ENCODE measurements around the gene PSMD13. TPM values are rescaled to one million over a fixed set of nuclear protein-coding genes. Genes with fewer than 3 reads are reported as not detected.

The PSMD13 gene
- total and polyA plus RNA-seq, 2 of the 4 experiments (the other 2 are of a cell fraction) = 177 to 217 TPM

- dilution Hi-C loops (cut with HindIII; ENCODE audit: low sequenced_read_pairs, unreplicated experiment) = no loop called here
- BruUV-seq (replicated peaks) = no TSS peak
- H2AK9ac ChIP-seq (replicated peaks; ENCODE audit: low read depth, low read length, poor library complexity) = no peak overlapping the region
Observed at GRCh38 chr11:201966-202365, 34.8 kb upstream of the PSMD13 start.

More at GRCh38 chr11:201966-202365, 34.8 kb upstream of the PSMD13 start:
- Histone ChIP-seq H2AK5ac (ENCODE audit: low read depth, low read length) (no peak overlapping the region), H3K79me1 (ENCODE audit: low read depth in 1 of 2, low read length in 2 of 2) (peaks cover 24 to 66% of the 10 kb centered on the region in 2 experiments; a peak in 3 of 4 replicates), H3K4me1 (ENCODE audit: control insufficient read depth, insufficient read depth, low read length) (peaks cover 9% of the 10 kb centered on the region; the same call in 1 of the 2 replicates), H4K20me1 (ENCODE audit: insufficient read depth, low read length) (peaks cover 59% of the 10 kb centered on the region), H3K9me1 (ENCODE audit: insufficient read depth, low read length) (peaks cover 30% of the 10 kb centered on the region), H4K91ac (ENCODE audit: insufficient read depth, low read depth, low read length) (no peak overlapping the region), H3K9ac (ENCODE audit: low read depth, low read length) (no peak overlapping the region), H2BK120ac (ENCODE audit: low read depth, low read length) (no peak overlapping the region), H2BK20ac (ENCODE audit: low read depth, low read length) (no peak overlapping the region), H3K23ac (ENCODE audit: low read depth, low read length) (no peak overlapping the region), H4K5ac (ENCODE audit: low read depth, low read length) (no peak overlapping the region), H3K27ac (ENCODE audit: insufficient read depth, low read length) (no peak overlapping the region), H3K4me2 (ENCODE audit: low read depth, low read length) (no peak overlapping the region), H2AFZ (replicated peaks; ENCODE audit: low read length, poor library complexity) (no peak overlapping the region), H2BK15ac (ENCODE audit: low read depth, low read length) (no peak overlapping the region), H3K18ac (ENCODE audit: low read depth, low read length) (no peak overlapping the region), H3K14ac (replicated peaks; ENCODE audit: low read depth, low read length) (no peak overlapping the region), H3K9me3 (ENCODE audit: control insufficient read depth, insufficient read depth, low read length) (no peaks in the 10 kb centered on the region), H3K56ac (ENCODE audit: extremely low read depth, insufficient read depth, low read length) (no peak overlapping the region), H3K4me3 (ENCODE audit: insufficient read depth, low read depth, low read length) (no peak overlapping the region), H4K8ac (ENCODE audit: low read depth in 2 of 2, low read length in 2 of 2) (no peak overlapping the region), H3K27me3 (ENCODE audit: control insufficient read depth, insufficient read depth, low read length) (no peaks in the 10 kb centered on the region), H2BK5ac (ENCODE audit: low read depth, low read length, poor library complexity, severe bottlenecking) (no peak overlapping the region), H3K36me3 (ENCODE audit: control insufficient read depth, insufficient read depth, low read length) (peaks cover 45% of the 10 kb centered on the region), H3K4ac (ENCODE audit: low read depth, low read length) (no peak overlapping the region)
- CTCF ChIA-PET = no interaction called here
- in situ Hi-C loops (cut with MboI; ENCODE audit: low sequenced_read_pairs) = no loop called here
- POLR2A ChIA-PET (ENCODE audit: unreplicated experiment) = no interaction called here
- 79% methylated on average over 5 of the region's 15 CpGs; no CpG with 5 or more reads in 1 of the 2 experiments for WGBS, 2 experiments (ENCODE audit: extremely low coverage in 2 of 2, insufficient read length in 1 of 2)
- ATAC-seq (ENCODE audit: low read depth) (no peak), DNase-seq (no peak)
- intact Hi-C loops (cut with micrococcal nuclease) = no loop called here
- no peak for TF ChIP-seq MAZ (IDR thresholded peaks at IDR 0.05; ENCODE audit: borderline replicate concordance, low read depth, low read length)
